Measurements from ENCODE around the gene CAPZA1. TPM values are rescaled to one million over a fixed set of nuclear protein-coding genes. Genes with fewer than 3 reads are reported as not detected.
A peak's percentile ranks its signal among the peaks of the same experiment; 100 is the strongest.

CAPZA1 gene
- total RNA-seq, result 100 to 1,000 TPM; 284 to 302 TPM

DNA sequence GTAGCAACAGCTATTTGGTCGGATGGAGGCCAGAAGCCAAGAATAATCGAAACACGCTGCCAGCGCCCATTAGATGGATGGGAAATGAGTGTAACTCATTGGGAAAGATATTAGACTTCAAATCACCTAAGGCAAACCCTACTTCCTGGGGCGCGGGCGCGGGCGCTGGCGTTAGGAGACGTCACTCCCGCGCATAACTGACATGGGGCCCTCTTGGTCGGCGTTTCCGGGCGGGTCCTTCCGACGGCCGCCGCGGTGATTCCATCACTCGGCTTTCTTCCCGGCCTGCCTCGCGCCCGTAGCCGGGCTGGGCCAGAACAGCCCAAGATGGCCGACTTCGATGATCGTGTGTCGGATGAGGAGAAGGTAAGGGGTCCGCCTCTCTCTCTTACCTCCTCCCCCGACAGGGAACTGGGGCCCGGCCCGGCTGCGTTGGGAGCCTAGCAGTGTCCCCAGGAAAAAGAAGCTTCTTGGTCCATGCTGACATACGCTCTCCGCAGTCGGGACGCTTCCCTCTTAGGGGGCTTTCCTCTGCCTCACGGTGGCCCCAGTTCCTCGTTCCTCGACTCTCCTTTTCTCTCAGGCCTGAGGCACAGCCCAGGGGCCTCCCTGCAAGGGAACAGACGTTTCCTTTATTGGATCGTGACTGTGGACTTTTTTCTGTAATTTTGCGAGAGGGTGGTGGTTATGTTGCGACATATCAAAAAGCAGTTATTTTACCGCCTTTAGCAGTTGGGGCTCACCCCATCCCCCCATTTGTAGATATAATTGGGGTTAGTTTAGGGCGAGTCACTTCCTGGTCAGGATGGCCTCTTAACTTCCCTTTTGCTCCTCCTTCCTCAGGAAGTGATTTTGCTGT, at the start of gene CAPZA1:
TSS of gene CAPZA1 (plus strand) at position 315 of the 859 bp plus-strand sequence. CDS start at position 328, 13 bp downstream.
- H3K4me1 Mint-ChIP-seq, result peaks cover 7% of the 10 kb centered on the region
- H3K27me3 Mint-ChIP-seq, result no peaks in the 10 kb centered on the region
- H3K27ac Mint-ChIP-seq, result peak within 1 kb of the TSS; percentile 99
- ATAC-seq (replicated peaks), result peak; percentile 91
- H3K4me3 Mint-ChIP-seq, result peak within 1 kb of the TSS; percentile 98
- no peaks in the 10 kb centered on the region for H3K9me3 Mint-ChIP-seq
- peaks cover 61% of the 10 kb centered on the region for H3K36me3 Mint-ChIP-seq (ENCODE audit: low read depth)

DNA sequence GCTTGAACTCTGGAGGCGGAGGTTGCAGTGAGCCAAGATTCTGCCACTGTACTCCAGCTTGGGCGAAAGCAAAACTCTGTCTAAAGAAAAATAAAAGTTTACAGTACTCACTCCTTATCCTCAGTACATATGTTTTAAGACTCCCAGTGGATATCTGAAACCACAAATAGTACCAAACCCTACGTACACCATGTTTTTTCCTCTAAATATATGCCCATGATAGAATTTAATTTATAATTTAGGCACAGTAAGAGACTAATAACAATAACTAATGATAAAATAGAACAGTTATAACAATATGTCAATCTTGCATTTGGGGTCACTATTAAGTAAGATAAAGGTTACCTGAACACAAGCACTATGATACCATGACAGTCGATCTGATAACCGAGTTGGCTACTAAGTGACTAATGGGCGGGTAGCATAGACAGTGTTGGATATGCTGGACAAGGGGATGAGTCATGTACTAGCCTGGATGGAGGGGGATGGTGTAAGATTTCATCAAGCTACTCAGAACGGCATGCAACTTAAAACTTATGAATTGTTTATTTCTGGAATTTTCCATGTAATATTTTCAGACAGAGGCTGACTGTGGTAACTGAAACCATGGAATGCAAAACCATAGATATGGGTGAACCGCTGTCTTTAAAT, 44.4 kb upstream of the CAPZA1 start:
- no peak overlapping the region for H3K4me3 Mint-ChIP-seq
- H3K27ac Mint-ChIP-seq, result no peak overlapping the region
- no peaks in the 10 kb centered on the region for H3K9me3 Mint-ChIP-seq
- H3K4me1 Mint-ChIP-seq, result no peaks in the 10 kb centered on the region
- no peak for ATAC-seq (replicated peaks)
- peaks cover 55% of the 10 kb centered on the region for H3K36me3 Mint-ChIP-seq (ENCODE audit: low read depth)
- H3K27me3 Mint-ChIP-seq, result no peaks in the 10 kb centered on the region

DNA sequence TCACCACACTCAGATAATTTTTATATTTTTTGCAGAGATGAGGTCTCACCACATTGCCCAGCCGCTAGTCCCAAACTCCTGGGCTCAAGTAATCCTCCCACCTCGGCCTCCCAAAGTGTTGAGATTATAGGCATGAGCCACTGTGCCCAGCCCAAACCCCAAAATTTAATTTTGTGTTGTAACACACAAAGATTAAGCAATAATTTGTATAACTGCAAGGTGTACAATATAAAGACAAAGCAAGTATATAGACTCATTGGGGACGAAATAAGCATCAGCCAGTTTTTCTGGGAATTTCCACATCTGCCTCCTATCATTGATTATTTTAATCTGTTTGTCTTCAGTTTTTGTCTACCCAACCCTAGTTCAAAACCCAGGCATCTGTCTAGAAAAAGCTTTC, 43.4 kb upstream of the CAPZA1 start:
- Mint-ChIP-seq H3K27me3 (no peaks in the 10 kb centered on the region), H3K27ac (no peak overlapping the region), H3K9me3 (no peaks in the 10 kb centered on the region), H3K36me3 (ENCODE audit: low read depth) (peaks cover 55% of the 10 kb centered on the region), H3K4me1 (no peaks in the 10 kb centered on the region), H3K4me3 (no peak overlapping the region)
- no peak for ATAC-seq (replicated peaks)

DNA sequence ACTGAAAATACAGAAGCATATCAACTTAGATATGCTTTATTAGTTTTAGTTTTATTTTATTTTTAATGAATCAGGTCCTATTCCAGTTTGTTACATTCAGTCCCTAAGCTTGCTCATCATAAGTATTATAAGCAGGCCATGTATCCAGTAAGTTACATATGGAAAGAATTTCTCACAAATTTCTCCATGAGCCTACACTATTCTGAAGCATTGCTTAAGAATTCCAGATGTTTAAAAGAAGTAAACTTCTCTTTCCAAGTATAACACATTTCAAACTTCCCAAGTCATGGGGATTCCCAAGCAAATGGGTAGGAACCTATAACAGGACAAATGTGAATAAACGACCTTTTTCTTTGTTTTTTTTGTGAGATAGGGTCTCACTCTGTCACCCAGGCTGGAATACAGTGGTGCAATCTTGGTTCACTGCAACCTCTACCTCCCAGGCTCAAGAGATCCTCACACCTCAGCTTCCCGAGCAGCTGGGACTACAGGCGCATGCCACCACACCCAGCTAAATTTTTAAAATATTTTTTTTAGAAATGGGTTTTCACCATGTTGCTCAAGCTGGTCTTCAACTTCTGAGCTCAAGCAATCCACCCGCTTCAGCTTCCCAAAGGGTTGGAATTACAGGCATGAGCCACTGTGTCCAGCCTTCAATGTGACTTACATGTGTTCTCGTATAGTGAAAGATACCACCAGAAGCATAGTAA, 39.7 kb upstream of the CAPZA1 start:
- Mint-ChIP-seq H3K27ac (no peak overlapping the region), H3K4me1 (no peaks in the 10 kb centered on the region), H3K9me3 (no peaks in the 10 kb centered on the region), H3K27me3 (no peaks in the 10 kb centered on the region), H3K4me3 (no peak overlapping the region), H3K36me3 (ENCODE audit: low read depth) (peaks cover 35% of the 10 kb centered on the region)
- ATAC-seq (replicated peaks), result no peak

DNA sequence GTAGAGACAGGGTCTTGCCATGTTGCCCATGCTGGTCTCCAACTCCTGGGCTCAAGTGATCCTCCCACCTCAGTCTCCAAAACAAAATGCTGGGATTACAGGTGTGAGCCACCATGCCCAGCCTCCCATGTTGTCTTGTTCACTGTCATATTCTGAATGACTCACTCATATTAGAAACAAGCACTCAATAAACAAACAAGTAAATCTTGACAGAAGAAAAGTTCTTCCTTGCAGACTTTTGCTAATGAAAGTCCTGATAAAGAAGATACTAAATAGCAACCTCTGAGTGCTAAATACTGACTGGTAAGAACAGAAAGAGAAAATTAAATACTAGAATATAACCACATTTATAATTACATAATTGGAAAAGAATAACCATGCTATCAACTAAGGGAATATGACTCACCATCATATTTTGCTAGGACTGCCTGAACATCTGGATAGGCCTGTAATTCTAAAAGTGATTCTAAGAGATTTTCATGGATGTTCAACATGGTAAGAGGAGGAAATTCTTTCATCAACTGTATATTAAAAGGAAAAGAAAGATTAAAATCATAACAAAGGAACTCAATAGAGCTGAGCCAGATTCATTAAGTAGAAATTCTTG, 37.9 kb upstream of the CAPZA1 start:
- Mint-ChIP-seq H3K36me3 (ENCODE audit: low read depth) (peaks cover 17% of the 10 kb centered on the region), H3K9me3 (no peaks in the 10 kb centered on the region), H3K27me3 (no peaks in the 10 kb centered on the region), H3K4me3 (no peak overlapping the region), H3K27ac (no peak overlapping the region), H3K4me1 (no peaks in the 10 kb centered on the region)
- no peak for ATAC-seq (replicated peaks)

DNA sequence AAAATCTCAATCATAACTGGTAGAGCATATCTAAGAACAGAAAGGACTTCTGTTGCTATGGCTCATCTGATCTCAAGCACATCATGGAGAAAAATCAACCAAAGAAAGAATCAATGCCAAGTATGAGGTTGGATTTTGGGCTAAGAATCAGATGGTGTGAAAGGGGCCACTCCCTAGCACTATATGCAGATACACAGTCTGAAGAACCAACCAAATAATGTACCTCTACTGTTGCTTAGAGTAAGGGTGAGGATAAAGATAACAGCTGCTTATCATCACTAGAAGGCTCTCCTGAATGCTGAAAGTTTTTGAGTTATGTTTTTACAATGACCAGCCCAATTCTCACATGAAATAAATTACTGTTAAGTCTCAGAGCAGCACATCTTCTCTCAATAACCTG, 36.3 kb upstream of the CAPZA1 start:
- no peak overlapping the region for H3K4me3 Mint-ChIP-seq
- peaks cover 7% of the 10 kb centered on the region for H3K36me3 Mint-ChIP-seq (ENCODE audit: low read depth)
- H3K9me3 Mint-ChIP-seq, result no peaks in the 10 kb centered on the region
- H3K27me3 Mint-ChIP-seq, result no peaks in the 10 kb centered on the region
- H3K27ac Mint-ChIP-seq, result no peak overlapping the region
- ATAC-seq (replicated peaks), result no peak
- no peaks in the 10 kb centered on the region for H3K4me1 Mint-ChIP-seq

DNA sequence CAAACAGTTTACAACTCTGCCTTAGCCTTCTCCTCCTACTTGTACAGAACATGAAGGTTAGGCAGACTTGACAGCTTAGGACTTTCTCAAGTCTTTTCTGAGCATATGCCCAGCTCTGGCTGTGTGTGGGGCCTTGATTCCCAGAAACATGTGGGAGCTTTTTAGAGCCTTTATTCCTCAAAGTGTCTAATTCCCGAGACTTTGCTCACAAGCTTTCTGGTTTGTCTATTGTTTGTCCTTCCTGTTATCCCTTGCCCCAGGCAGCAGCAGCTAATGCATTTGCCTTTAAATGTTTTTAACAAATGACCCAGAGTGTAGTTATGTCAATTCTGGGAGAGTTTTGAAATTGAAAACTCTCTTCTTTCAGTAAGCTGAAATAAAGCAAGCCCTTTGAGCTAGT, 29.9 kb upstream of the CAPZA1 start:
- no peak for ATAC-seq (replicated peaks)
- Mint-ChIP-seq H3K27ac (no peak overlapping the region), H3K9me3 (peaks cover 6% of the 10 kb centered on the region), H3K4me1 (no peaks in the 10 kb centered on the region), H3K4me3 (no peak overlapping the region), H3K36me3 (ENCODE audit: low read depth) (peaks cover 36% of the 10 kb centered on the region), H3K27me3 (no peaks in the 10 kb centered on the region)

DNA sequence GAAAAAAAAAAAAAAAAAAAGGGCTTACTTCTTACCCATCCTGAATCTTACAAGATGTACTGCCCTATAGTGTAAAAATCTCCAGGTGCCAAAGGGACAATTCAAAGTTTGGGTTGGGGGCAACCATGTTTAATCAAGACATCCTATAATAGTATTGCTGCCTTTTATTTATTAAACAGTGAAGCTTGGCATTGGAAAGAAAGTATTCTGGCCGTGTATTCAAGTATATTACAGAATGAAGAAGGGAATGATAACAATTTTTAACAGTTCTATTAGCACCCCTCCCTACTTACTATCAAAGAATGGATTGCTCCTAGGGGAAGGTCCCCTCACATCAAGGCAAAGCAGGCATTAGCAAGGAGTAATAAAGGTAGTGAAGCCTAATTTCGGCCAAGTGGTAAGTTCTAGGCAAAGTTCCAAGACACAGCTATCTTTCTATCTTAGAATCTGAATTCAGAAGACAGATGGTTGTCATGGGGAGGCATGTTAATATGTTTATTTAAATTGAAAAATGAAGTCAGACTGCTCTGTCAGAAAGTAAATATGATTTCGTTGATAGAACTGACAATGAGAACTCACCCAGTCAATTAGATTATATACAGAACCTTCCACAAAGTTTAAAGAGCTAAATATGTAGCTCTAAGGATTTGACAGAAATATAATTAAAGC, 25.3 kb upstream of the CAPZA1 start:
- no peak for ATAC-seq (replicated peaks)
- H3K9me3 Mint-ChIP-seq, result no peaks in the 10 kb centered on the region
- H3K27ac Mint-ChIP-seq, result no peak overlapping the region
- H3K4me3 Mint-ChIP-seq, result no peak overlapping the region
- no peaks in the 10 kb centered on the region for H3K27me3 Mint-ChIP-seq
- H3K4me1 Mint-ChIP-seq, result no peaks in the 10 kb centered on the region
- peaks cover 43% of the 10 kb centered on the region for H3K36me3 Mint-ChIP-seq (ENCODE audit: low read depth)

DNA sequence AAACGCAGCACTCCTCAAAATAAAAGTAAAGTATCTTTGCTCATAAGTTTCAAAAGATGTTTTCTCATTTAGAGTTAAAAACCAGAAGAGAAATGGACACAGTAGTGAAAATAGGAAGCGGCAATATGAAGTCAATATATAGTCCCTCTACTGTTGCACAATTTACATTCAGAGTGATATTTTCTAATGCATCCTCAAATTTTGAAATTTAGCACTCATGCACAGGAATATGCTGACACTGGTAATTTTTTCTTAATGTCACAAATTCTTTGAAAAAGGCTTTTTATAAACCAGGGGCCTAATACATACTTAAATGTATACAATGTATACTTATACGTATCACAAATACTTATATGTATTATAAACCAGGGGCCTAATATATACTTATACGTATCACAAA, 20.2 kb upstream of the CAPZA1 start:
- Mint-ChIP-seq H3K27me3 (no peaks in the 10 kb centered on the region), H3K27ac (no peak overlapping the region), H3K9me3 (no peaks in the 10 kb centered on the region), H3K36me3 (ENCODE audit: low read depth) (peaks cover 59% of the 10 kb centered on the region), H3K4me3 (no peak overlapping the region), H3K4me1 (no peaks in the 10 kb centered on the region)
- no peak for ATAC-seq (replicated peaks)

DNA sequence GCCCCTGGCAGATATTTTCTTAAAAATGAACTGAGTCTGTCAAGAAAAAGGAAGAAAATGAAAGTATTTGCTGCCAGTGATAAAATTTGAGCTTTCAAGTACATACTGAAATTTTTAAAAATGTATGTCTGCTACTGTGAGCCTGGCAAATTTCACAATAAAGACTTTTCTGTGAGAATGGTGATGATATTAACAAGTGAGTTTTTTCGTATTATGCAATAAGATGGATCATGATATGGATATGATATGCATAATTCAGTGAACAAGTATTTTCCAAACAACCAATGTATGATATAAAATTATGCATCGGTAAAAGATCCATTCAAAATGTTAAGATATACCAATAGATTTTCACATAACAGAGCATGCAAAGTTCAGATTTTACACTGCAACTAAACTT, 16.6 kb upstream of the CAPZA1 start:
- Mint-ChIP-seq H3K4me1 (peaks cover 9% of the 10 kb centered on the region), H3K4me3 (no peak overlapping the region), H3K27ac (no peak overlapping the region), H3K9me3 (no peaks in the 10 kb centered on the region), H3K36me3 (ENCODE audit: low read depth) (peaks cover 69% of the 10 kb centered on the region), H3K27me3 (no peaks in the 10 kb centered on the region)
- no peak for ATAC-seq (replicated peaks)

DNA sequence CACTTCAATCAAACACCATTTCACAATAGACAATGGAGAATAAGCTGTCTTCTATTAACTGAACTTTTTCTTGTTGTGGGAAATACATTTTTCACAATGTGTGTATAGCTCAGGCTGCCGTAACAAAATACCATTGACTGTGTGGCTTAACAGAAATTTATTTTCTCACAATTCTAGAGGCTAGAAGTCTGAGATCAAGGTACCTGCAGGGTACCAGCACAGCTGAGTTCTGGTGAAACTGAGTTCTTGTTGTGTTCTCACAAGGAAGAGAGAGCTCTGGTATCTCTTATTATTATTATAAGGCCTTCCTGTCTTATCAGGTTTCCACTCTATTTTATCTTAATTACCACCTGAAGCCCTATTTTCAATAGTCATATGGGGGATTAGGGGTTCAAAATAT, 16.1 kb upstream of the CAPZA1 start:
- Mint-ChIP-seq H3K9me3 (no peaks in the 10 kb centered on the region), H3K27ac (no peak overlapping the region), H3K27me3 (no peaks in the 10 kb centered on the region), H3K4me3 (no peak overlapping the region), H3K4me1 (peaks cover 9% of the 10 kb centered on the region), H3K36me3 (ENCODE audit: low read depth) (peaks cover 73% of the 10 kb centered on the region)
- ATAC-seq (replicated peaks), result no peak

DNA sequence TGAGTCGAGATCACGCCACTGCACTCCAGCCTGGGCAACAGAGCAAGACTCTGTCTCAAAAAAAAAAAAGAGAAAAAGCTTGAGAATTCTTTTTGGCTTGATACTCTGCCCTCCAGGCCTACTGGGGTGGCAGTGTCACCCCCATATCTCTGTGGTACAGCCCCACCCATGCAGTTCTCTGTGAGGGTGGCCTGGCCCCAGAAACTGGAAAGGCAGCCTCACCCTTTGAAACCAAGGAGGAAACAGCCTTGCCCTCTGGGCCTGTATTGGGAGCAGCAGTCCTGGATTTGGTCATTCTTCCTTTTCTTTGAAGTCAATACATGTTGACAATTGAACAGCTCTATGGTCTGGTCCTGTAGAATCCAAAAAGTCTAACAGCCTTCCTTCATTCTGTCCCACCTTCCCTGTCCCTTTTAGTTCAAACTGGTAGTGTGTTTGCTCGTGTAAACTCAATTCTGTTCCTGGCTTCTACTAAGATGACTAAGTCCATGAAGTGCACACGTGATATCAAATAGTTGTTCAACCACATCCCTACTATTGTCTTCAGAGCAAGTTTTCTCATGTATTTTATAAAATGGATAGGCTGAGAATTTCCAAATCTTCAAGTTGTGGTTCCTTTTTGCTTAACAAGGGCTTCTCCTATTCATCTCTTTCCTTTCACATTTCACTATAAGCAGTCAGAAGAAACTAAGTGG, 13.9 kb upstream of the CAPZA1 start:
- H3K36me3 Mint-ChIP-seq (ENCODE audit: low read depth), result peaks cover 77% of the 10 kb centered on the region
- peak; percentile 83 for ATAC-seq (replicated peaks)
- H3K4me1 Mint-ChIP-seq, result peaks cover 9% of the 10 kb centered on the region
- peak overlapping the region; percentile 45 for H3K27ac Mint-ChIP-seq
- no peaks in the 10 kb centered on the region for H3K9me3 Mint-ChIP-seq
- no peaks in the 10 kb centered on the region for H3K27me3 Mint-ChIP-seq
- peak overlapping the region; percentile 3 for H3K4me3 Mint-ChIP-seq

DNA sequence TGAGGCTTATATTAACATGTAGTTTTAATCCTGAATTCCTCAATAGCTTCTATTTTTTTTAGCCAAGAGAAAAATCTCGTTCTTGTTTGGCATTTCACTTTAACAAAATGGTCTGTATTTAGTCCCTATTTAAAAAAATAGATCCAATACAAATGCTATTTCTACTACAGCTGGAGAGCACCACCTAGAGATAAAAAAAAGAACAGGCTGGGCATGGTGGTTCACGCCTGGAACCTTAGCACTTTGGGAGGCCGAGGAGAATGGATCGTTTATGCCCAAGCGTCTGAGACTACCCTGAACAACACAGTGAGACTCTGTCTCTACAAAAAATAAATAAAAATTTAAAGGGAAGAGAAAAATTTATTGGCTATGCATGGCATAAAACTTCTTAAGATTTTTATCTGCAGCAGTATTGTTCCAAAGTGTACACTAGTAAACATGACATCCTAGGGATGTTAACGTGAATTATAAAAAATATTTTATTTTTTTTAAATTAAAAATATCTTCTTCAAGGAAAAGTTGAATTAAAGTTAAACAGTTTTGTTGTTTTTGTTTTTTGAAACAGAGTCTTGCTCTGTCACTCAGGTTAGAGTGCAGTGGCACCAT, 5.1 kb upstream of the CAPZA1 start:
- Mint-ChIP-seq H3K9me3 (no peaks in the 10 kb centered on the region), H3K4me1 (no peaks in the 10 kb centered on the region), H3K27ac (no peak overlapping the region), H3K36me3 (ENCODE audit: low read depth) (peaks cover 44% of the 10 kb centered on the region), H3K27me3 (no peaks in the 10 kb centered on the region), H3K4me3 (no peak overlapping the region)
- ATAC-seq (replicated peaks), result no peak
